NCI-H510A treated with DMSO at 0.1 percent for 48 hours (cell line): ENCODE measurements around the gene DDX3Y.

Source experiments
- DNase-seq: peaks from one replicate; lab custom pipeline; 2025; lab: John Stamatoyannopoulos, UW

Gene DDX3Y

GRCh38 chrY:12904618-12905516 is at the start of gene DDX3Y:
DDX3Y (plus strand) TSS chrY:12904868; CDS start chrY:12904937, 69 bp downstream.
- DNase-seq = no peak

GRCh38 chrY:12855791-12856275 is 48.8 kb upstream of the DDX3Y start:
- no peak for DNase-seq

GRCh38 chrY:12867960-12868359 is 36.7 kb upstream of the DDX3Y start:
- no peak for DNase-seq

- DNase-seq = no peak
These were observed 7.7 kb upstream of the DDX3Y start for GRCh38 chrY:12896973-12897372.

- DNase-seq = no peak
These were observed 6.1 kb upstream of the DDX3Y start for GRCh38 chrY:12898604-12899003.

- DNase-seq = no peak
These were observed 827 bp downstream of the DDX3Y start for GRCh38 chrY:12905517-12905872.

- DNase-seq = no peak
These were observed 1.2 kb downstream of the DDX3Y start for GRCh38 chrY:12905895-12906294.

- no peak for DNase-seq
These were observed 8.9 kb downstream of the DDX3Y start for GRCh38 chrY:12913541-12913940.

GRCh38 chrY:12928043-12928442 is 23.4 kb downstream of the DDX3Y start:
- DNase-seq = no peak

- DNase-seq = no peak
These were observed 37.3 kb downstream of the DDX3Y start for GRCh38 chrY:12941725-12942687.
